Astrocyte (in vitro differentiated cells and primary cell): ENCODE measurements around the gene MORN1. TPM values are rescaled to one million over a fixed set of nuclear protein-coding genes. Genes with fewer than 3 reads are reported as not detected.

ENCODE experiments used
- DNase-seq: peaks from one replicate; pipeline ENCODE4 v3.0.0-alpha.2; 2010; ENCODE audit warnings: low read depth
- FAIRE-seq: peaks from 2 replicates; lab custom pipeline; 2011; peaks lifted over from hg19 to GRCh38; lab: Jason Lieb, UNC
- H2AFZ ChIP-seq: 2 replicates; pipeline ENCODE4 v1.6.0; 2012; ENCODE audit warnings: low read depth, low read length, inconsistent platforms
- H3K27ac ChIP-seq: 2 replicates; pipeline ENCODE4 v1.5.1; 2011; ENCODE audit warnings: low read depth, low read length, inconsistent platforms
- H3K27me3 ChIP-seq: 2 replicates; pipeline ENCODE4 v1.6.0; 2011; ENCODE audit warnings: low read length, inconsistent platforms; ENCODE audit not compliant: insufficient read depth
- H3K36me3 ChIP-seq: 2 replicates; pipeline ENCODE4 v1.5.1; 2011; ENCODE audit warnings: low read length, inconsistent platforms; ENCODE audit not compliant: insufficient read depth
- H3K4me1 ChIP-seq: 2 replicates; pipeline ENCODE4 v1.5.1; 2011; ENCODE audit warnings: low read length, inconsistent platforms; ENCODE audit not compliant: insufficient read depth
- H3K4me2 ChIP-seq: 2 replicates; pipeline ENCODE4 v1.6.0; 2012; ENCODE audit warnings: low read length, inconsistent platforms
- H3K4me3 ChIP-seq: 2 replicates; pipeline ENCODE4 v1.5.1; 2011; ENCODE audit warnings: low read depth, mild to moderate bottlenecking, low read length, inconsistent platforms; ENCODE audit not compliant: insufficient read depth
- H3K79me2 ChIP-seq: 2 replicates; pipeline ENCODE4 v1.6.0; 2012; ENCODE audit warnings: mild to moderate bottlenecking, low read length, inconsistent platforms; ENCODE audit not compliant: insufficient read depth
- H3K9ac ChIP-seq: 2 replicates; pipeline ENCODE4 v1.6.0; 2012; ENCODE audit warnings: mild to moderate bottlenecking, low read length, inconsistent platforms
- H3K9me3 ChIP-seq: 2 replicates; pipeline ENCODE4 v1.5.1; 2012; ENCODE audit warnings: low read depth, mild to moderate bottlenecking, low read length, inconsistent platforms; ENCODE audit not compliant: insufficient read depth
- H4K20me1 ChIP-seq: 2 replicates; pipeline ENCODE4 v1.6.0; 2012; ENCODE audit warnings: low read length, inconsistent platforms; ENCODE audit not compliant: insufficient read depth
- H3K27ac Mint-ChIP-seq: one replicate; pipeline ENCODE4 v1.8.0; 2021; ENCODE audit warnings: mild to moderate bottlenecking, mixed read lengths; ENCODE audit not compliant: unreplicated experiment
- H3K27me3 Mint-ChIP-seq: one replicate; pipeline ENCODE4 v1.8.0; 2021; ENCODE audit warnings: low read depth, mixed read lengths; ENCODE audit not compliant: unreplicated experiment
- H3K36me3 Mint-ChIP-seq: one replicate; pipeline ENCODE4 v1.8.0; 2021; ENCODE audit warnings: low read depth, mixed read lengths; ENCODE audit not compliant: unreplicated experiment
- H3K4me1 Mint-ChIP-seq: one replicate; pipeline ENCODE4 v1.8.0; 2021; ENCODE audit warnings: low read depth, mixed read lengths; ENCODE audit not compliant: unreplicated experiment
- H3K4me3 Mint-ChIP-seq: one replicate; pipeline ENCODE4 v1.8.0; 2021; ENCODE audit warnings: mild to moderate bottlenecking, moderate library complexity, mixed read lengths; ENCODE audit not compliant: unreplicated experiment
- H3K9me3 Mint-ChIP-seq: one replicate; pipeline ENCODE4 v1.8.0; 2021; ENCODE audit warnings: mild to moderate bottlenecking, mixed read lengths; ENCODE audit not compliant: unreplicated experiment
- CTCF ChIP-seq: IDR thresholded peaks from 2 replicates; pipeline ENCODE4 v1.5.1; 2011; ENCODE audit warnings: low read depth, mild to moderate bottlenecking, inconsistent platforms, low read length, moderate library complexity; ENCODE audit not compliant: insufficient read depth
- EZH2 ChIP-seq: IDR thresholded peaks from 2 replicates; pipeline ENCODE4 v1.6.1; 2012; ENCODE audit warnings: mild to moderate bottlenecking, low read length, inconsistent platforms; ENCODE audit not compliant: insufficient read depth
- total RNA-seq: library from RNA; stranded (reverse); gene quantifications from 2 replicates; pipeline ENCODE4 v1.2.1, GENCODE V29; 2021

MORN1 gene
- total RNA-seq, 1 donor from 2014 or later = 9.2 TPM

- no peak for DNase-seq
- Histone ChIP-seq H3K4me2 (no peak overlapping the region), H2AFZ (no peak overlapping the region), H3K9me3 (no peaks in the 10 kb centered on the region), H3K36me3 (no peaks in the 10 kb centered on the region), H3K4me3 (no peak overlapping the region), H4K20me1 (peaks cover 91% of the 10 kb centered on the region), H3K9ac (no peak overlapping the region), H3K27ac (no peak overlapping the region), H3K4me1 (peaks cover 55% of the 10 kb centered on the region), H3K27me3 (no peaks in the 10 kb centered on the region), H3K79me2 (peaks cover 100% of the 10 kb centered on the region)
- Mint-ChIP-seq H3K4me1 (peaks cover 55% of the 10 kb centered on the region), H3K36me3 (peaks cover 2% of the 10 kb centered on the region), H3K27ac (peak overlapping the region; percentile 47), H3K27me3 (no peaks in the 10 kb centered on the region), H3K4me3 (peak overlapping the region; percentile 60), H3K9me3 (no peaks in the 10 kb centered on the region)
- FAIRE-seq = no peak
- TF ChIP-seq CTCF (no peak), EZH2 (no peak)
Observed at GRCh38 chr1:2274929-2275475, 116.4 kb downstream of the MORN1 start.

- no peak overlapping the region for H3K27ac Mint-ChIP-seq
- Histone ChIP-seq H3K27ac (no peak overlapping the region), H2AFZ (no peak overlapping the region), H3K36me3 (no peaks in the 10 kb centered on the region), H3K9me3 (no peaks in the 10 kb centered on the region), H4K20me1 (peaks cover 97% of the 10 kb centered on the region), H3K9ac (no peak overlapping the region), H3K27me3 (no peaks in the 10 kb centered on the region), H3K4me3 (no peak overlapping the region), H3K4me1 (peaks cover 49% of the 10 kb centered on the region), H3K4me2 (no peak overlapping the region), H3K79me2 (peaks cover 99% of the 10 kb centered on the region)
- TF ChIP-seq CTCF = no peak
- TF ChIP-seq EZH2 = no peak
- peaks cover 50% of the 10 kb centered on the region for H3K4me1 Mint-ChIP-seq
- no peaks in the 10 kb centered on the region for H3K36me3 Mint-ChIP-seq
- H3K9me3 Mint-ChIP-seq = no peaks in the 10 kb centered on the region
- DNase-seq (no peak), FAIRE-seq (no peak)
- H3K27me3 Mint-ChIP-seq = no peaks in the 10 kb centered on the region
- H3K4me3 Mint-ChIP-seq = no peak overlapping the region
Observed at GRCh38 chr1:2274231-2274928, 117.0 kb downstream of the MORN1 start.
